GM12874 (cell line): ENCODE results near the gene GLB1L.

Experiments
- CTCF ChIP-seq: IDR thresholded peaks from 2 replicates; pipeline ENCODE4 v1.5.1; 2011; ENCODE audit warnings: low read depth, mild to moderate bottlenecking, control low read depth, low read length, moderate library complexity; ENCODE audit not compliant: insufficient read depth

The GLB1L gene

GRCh38 chr2:219271021-219271420, 25.8 kb upstream of the GLB1L start:
- TF ChIP-seq CTCF: no peak

GRCh38 chr2:219270055-219270372, 24.8 kb upstream of the GLB1L start:
- TF ChIP-seq CTCF: no peak

GRCh38 chr2:219269362-219270054, 24.3 kb upstream of the GLB1L start:
- no peak for TF ChIP-seq CTCF

GRCh38 chr2:219268294-219268693, 23.1 kb upstream of the GLB1L start:
- no peak for TF ChIP-seq CTCF

GRCh38 chr2:219266886-219267285, 21.6 kb upstream of the GLB1L start:
- no peak for TF ChIP-seq CTCF

GRCh38 chr2:219266232-219266631, 21.0 kb upstream of the GLB1L start:
- no peak for TF ChIP-seq CTCF

GRCh38 chr2:219261024-219261855, 16.0 kb upstream of the GLB1L start:
- TF ChIP-seq CTCF: no peak
